Measurements from ENCODE around the gene ZNF106.

The ZNF106 gene

GRCh38 chr15:42482701-42483100, 8.2 kb downstream of the ZNF106 start:
- DNase-seq = no peak

GRCh38 chr15:42474827-42475226, 16.1 kb downstream of the ZNF106 start:
- DNase-seq = no peak

- DNase-seq = no peak
Measured at GRCh38 chr15:42471002-42471401, 19.9 kb downstream of the ZNF106 start.

GRCh38 chr15:42465520-42466259, 25.3 kb downstream of the ZNF106 start:
- DNase-seq = no peak

GRCh38 chr15:42461261-42461660, 29.7 kb downstream of the ZNF106 start:
- no peak for DNase-seq

DNA sequence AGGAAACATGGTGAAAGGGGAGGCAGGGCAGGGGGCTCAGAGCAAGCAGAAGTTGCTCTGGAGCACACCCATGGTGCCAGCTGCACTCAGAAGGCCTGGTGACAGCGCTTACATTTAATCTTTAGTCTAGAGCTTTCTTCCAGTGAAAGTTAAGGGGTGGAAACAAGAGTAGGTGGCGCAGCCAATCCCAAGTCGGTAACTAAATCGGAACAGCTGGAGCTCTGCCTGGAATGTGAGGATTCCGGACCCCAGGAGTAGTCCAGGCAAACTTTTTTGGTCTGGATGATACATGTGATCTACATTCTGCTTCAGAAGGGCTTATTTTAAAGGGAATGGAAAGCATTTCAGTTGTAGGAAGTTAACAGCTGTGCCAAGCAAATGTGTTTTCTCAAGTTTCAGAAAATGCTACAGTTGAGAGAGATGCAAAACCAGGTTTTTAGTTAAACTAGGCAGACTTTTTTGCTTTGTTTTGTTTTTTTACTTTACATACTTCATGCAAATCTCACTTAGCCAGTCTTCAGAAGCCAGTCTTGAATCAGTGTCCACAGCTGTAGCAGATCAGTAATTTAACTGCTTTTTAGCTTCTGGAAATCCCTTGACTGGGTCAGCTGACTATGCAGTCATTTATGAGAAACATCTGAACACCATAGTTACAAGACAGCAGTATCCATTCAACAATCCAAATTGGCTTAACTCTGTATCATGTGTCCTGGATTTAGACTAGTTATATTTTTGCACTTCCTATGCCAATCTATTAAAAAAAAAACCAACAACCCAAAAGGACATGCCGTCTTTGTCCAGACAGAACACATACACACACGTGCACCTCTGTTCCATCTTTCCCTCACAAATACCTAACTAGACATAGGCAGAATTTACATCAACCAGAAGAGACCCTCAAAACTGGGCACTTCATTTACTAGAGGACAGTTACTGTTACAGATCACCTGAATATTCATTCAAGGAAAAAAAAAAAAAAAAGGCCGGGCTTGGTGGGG, 33.2 kb downstream of the ZNF106 start:
- peak in 18 of 56 donors; percentile 1 to 31 (median 7) for DNase-seq

DNA sequence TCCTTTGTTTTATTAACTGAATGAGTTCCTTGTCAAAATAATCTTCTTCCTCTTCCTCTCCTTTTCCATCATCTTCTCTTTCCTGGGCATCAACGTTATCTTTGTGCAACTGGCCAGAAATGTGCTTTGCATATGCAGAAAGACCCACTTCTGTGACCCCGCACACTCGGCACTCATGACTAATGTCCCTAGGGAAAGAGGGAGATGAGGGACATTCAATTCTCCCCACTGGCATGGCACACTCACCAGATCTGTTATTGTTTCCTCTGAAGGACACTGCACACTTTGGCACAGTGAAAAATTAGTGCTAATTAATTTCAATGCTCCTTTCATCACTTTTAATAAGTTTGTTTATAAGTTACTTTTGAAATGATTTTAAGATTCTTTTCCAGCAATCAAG, 34.0 kb downstream of the ZNF106 start:
- peak in 1 of 56 donors; percentile 2 for DNase-seq

DNA sequence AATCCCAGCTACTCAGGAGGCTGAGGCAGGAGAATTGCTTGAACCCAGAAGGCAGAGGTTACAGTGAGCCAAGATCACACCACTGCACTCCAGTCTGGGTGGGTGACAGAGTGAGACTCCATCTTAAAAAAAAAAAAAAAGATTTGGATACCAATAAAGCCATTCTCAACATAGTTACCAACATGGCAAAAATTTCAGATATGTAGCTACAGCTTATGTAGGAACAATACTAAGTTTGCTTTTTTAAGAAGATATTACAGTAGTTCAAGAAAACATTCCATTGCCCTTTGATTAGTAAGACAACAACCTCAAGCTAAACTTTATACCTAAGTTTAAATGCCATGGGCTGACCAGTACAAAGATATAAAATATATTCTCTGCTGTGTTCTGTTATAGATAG, 34.4 kb downstream of the ZNF106 start:
- DNase-seq = no peak

- no peak for DNase-seq
Measured at GRCh38 chr15:42453826-42454225, 37.1 kb downstream of the ZNF106 start.

- DNase-seq = no peak
Measured at GRCh38 chr15:42450425-42450790, 40.5 kb downstream of the ZNF106 start.

DNA sequence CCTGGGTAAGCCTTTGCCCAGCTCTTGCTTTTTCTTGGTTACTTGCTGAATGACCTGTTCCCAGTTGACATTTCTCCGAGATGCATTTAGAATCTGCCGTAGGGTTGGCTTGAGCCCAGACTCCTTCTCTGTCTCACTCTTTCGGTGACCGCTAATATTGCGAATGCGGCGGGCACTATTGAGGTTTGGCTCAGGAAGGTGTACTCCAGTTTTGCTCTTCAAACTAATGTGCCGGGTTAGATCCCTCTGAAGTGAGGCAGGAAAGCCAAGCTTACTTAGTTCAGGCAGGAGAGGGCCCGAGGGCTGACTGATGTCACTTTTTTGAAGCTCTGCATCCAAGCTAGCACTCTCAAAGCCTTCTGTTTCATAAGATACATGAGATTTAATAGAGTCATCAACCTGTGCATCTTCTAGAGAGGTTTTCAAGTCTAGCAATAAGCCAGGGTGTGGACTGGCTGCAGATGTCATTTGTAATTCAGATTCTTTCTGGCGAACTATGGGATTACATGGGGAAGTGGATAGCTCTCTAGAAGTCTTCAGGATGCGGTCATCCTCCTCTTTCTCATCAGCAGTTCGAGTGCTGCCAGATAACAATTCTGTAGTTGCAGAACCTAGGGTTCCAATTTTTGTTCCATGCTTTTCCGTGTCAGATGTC, 41.0 kb downstream of the ZNF106 start:
- no peak for DNase-seq

DNA sequence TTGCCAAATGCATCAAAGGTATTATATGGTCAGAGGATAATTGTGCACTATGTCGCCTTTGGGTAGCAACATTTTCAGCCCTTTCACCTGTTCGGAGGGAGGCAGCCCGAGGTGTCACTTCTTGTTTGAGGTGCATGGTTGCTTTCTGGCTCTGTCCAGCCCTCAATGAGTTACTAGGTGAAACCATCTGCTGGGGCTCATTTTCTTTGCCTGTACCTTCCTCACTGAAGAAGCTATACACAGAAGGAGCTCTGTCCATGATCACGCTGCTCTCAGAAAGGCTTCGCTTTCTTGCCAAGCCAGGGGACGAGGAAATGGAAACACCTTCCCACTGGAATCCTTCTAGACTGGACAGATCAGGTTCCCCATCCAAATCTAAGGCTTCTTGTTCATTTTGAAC, 42.7 kb downstream of the ZNF106 start:
- DNase-seq = no peak

- no peak for DNase-seq
Measured at GRCh38 chr15:42447599-42447998, 43.3 kb downstream of the ZNF106 start.

GRCh38 chr15:42445551-42445950, 45.4 kb downstream of the ZNF106 start:
- DNase-seq = no peak

GRCh38 chr15:42444415-42445063, 46.4 kb downstream of the ZNF106 start:
- no peak for DNase-seq

- DNase-seq = no peak
Measured at GRCh38 chr15:42427429-42428223, 63.3 kb downstream of the ZNF106 start.

DNA sequence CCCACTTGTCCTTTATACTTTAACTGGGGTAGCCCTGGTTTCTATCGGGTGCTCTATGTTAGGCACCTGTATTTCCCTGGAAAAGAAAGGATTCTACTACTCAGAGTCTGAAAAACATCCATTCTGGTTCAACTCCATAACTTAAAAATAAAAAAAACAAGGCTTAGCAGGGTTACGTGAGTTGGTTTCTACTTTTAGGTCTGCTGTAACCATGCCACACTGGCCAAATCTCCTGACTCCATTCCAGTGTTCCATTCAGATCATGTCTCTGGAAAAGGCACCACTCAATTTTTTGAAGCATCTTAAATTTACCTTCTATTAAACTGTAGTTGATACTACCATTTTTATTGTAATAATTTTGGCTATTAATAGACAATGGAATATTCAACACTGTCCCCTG, 69.6 kb downstream of the ZNF106 start:
- no peak for DNase-seq

DNA sequence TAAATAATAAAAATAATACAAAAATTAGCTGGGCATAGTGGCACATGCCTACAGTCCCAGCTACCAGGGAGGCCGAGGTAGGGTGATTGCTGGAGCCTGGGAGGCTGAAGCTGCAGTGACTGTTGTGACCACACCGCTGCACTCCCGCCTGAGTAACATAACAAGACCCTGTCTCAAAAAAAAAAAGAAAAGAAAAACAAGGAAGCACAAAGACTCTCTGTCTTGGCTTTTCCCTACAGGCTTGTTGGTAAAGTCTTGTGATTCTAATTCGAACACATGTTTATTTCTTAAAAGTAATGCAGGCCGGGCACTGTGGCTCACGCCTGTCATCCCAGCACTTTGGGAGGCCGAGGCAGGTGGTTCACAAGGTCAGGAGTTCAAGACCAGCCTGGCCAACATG, 71.6 kb downstream of the ZNF106 start:
- no peak for DNase-seq

- DNase-seq = no peak
Measured at GRCh38 chr15:42413920-42414319, 77.0 kb downstream of the ZNF106 start.

- no peak for DNase-seq
Measured at GRCh38 chr15:42411884-42412283, 79.1 kb downstream of the ZNF106 start.

DNA sequence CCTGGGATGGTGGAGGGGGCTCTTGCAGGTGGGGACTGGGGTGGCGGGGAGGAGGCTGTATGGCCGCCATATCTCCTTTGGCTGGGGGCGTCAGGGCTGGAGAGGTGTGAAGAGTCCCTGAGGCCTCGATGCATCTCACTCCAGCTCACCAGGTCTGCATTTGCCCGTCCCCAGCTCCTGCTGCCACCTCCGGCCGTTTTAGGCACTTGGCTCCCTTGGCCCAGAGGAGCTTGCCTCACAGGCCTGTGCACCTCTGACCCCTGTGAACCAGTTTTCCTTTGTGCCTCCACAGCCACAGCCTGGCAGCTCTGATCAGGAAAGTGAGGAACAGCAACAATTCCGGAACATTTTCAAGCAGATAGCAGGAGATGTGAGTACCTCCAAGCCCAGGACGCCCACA, 81.9 kb downstream of the ZNF106 start:
- no peak for DNase-seq
